ENCODE data around the gene EBNA1BP2.
"Not testable (repeated sequence)": the region's sequence is repeated elsewhere in the genome, so short reads cannot be mapped to it uniquely, and the experiment has no call there.

The EBNA1BP2 gene, protein sequence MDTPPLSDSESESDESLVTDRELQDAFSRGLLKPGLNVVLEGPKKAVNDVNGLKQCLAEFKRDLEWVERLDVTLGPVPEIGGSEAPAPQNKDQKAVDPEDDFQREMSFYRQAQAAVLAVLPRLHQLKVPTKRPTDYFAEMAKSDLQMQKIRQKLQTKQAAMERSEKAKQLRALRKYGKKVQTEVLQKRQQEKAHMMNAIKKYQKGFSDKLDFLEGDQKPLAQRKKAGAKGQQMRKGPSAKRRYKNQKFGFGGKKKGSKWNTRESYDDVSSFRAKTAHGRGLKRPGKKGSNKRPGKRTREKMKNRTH

DNA sequence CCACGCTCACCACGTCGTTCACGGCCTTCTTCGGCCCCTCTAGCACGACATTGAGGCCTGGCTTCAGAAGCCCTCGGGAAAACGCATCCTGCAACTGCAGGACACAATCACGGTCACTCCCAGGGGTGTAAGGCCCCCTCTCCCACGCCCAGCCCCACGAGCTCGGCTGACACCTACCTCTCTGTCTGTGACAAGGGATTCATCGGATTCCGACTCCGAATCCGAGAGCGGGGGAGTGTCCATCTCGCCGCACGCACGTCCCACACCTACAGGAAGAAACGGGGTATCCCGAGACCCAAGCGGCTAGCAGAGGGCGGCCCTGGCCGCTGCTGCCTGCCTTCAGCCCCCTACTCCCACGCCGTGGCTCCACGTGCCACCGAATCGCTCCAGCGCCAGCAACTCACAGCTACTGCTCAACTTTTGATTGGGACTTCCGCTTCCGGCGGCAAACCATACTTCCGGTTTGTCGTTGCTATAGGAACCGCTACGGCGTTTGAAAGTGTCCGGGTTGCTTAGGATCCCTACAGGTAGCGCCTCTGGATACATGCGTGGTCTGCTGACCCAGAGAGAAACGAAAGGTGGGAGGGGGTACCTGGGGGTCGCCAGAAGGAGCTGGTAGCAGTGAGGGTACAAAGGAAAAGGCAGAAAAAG, at the start of gene EBNA1BP2, which contains the start of gene CFAP57:
EBNA1BP2 (minus strand) TSS at position 415 of the 651 bp plus-strand sequence; CDS start at position 243, 172 bp downstream.
CFAP57 (plus strand) TSS at position 455 of the 651 bp plus-strand sequence. CDS start 424 bp downstream, outside the sequence.
- peak; percentile 90 for DNase-seq (ENCODE audit: low read depth, low spot score)

DNA sequence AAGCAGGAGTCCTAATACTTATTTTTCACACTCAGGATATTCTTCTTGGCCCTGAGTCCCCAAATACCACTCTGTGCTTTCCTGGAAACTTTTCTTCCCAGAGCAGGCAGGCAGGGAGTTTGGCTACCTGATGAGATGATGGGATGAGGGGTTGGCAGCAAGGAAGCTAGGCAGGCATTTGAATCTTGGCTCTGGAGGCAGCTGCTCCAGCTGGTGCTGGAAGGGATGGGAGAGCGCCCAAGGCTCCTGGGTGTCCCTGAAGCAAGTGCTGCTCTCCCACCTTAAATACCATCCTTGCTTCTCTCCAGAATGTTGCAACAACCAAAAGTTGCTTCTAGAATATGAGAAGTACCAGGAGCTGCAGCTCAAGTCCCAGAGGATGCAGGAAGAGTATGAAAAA, 49.7 kb upstream of the EBNA1BP2 start:
- DNase-seq (ENCODE audit: low read depth, low spot score): no peak

DNA sequence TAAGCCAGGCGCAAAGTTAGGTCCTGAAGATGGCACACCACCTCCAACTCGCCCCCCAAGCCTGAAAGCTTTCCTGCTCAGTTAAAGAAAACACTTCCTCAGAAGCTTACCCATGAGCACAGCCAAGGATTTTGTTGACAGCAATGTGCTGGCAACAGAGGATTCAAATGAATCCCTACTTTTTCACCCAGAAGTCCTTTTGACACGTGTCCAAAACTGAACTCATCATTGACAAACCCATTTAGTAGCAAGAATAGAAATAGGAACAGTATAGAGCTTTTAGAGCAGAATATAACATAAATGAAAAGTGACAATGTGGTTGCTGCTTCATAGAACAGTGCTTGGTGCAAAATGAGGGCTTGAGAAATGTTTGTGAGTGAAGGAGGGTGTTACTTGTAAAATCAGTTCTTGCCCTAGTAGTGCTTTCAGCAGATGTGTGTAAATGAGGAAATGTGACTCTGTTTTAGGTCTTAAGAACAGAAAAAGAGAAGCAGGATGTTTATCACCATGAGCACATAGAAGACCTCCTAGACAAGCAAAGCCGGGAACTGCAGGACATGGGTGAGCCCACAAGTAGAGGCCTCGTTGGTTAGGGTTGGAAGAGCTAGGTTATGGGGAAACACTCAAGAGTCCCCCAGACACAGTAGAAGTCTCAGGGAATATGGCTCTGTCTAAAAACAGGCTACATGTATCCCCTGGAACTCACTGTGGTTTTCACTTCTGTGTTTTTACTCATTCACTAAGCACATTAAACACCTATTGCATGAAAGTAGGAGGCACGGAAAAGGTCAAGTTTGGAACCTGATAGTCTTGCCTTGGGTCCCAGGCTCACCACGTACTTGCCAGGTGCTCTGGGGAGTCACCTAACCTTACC, 49.1 kb upstream of the EBNA1BP2 start:
- DNase-seq (ENCODE audit: low read depth, low spot score): no peak

DNA sequence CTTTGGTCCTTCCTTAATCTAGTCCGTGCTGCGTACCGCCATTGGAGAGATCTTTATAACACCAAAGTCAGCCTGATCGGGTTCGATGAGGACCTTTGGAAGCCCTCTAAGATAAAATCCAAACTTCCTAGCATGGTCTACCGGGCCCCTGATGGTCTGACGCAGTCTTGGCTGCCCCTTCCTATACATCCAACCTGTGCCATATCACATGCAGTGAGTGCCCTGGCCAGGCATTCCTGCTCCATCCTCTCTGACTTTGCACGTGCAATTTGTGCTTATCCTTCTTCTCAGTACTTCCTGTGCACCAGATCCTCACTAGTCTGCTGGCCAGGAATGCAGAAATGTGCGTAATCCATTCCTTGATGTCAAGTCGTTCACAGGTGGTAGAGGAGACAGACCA, 45.7 kb upstream of the EBNA1BP2 start:
- DNase-seq (ENCODE audit: low read depth, low spot score): no peak

DNA sequence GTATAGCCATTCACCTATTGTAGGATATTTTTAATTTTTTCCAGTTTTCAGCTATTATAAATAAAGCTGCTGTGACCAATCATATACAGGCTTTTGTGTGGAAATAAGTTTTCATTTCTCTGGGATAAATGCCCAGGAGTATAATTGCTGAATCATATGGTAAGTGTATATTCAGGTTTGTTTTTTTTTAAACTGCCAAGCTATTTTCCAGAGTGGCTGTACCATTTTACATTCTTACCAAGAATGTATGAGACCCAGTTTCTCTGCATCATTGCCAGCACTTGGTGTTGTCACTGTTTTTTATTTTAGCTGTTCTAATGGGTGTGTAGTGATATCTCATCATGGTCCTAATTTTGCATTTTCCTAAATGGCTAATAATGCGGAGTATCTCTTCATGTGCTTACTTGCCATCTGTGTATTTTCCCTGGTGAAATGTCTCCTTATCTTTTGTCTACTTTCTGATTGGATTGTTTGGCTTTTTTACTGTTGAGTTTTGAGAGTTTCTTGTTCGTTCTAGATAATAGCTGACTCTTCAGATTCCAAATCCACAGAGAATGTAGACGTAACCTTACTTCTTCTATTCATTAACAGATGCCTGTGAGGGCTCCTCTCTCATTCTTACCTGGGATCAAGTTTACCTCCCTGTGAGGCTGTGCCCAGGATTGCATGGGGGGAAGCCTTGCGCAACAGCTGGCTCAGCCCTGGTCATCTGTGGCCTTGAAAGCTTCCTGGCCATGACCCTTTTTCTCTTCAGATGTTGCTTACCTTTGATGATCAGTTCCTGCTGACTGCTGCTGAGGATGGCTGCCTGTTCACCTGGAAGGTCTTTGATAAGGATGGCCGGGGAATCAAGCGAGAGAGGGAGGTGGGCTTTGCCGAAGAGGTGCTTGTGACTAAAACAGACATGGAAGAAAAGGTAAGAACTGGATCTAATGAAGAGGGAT, 42.7 kb upstream of the EBNA1BP2 start:
- no peak for DNase-seq (ENCODE audit: low read depth, low spot score)

DNA sequence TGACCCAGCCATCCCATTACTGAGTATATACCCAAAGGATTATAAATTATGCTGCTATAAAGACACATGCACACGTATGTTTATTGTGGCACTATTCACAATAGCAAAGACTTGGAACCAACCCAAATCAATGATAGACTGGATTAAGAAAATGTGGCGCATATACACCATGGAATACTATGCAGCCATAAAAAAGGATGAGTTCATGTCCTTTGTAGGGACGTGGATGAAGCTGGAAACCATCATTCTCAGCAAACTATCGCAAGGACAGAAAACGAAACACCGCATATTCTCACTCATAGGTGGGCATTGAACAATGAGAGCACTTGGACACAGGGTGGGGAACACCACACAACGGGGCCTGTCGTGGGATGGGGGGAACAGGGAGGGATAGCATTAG, 36.2 kb upstream of the EBNA1BP2 start:
- DNase-seq (ENCODE audit: low read depth, low spot score): not testable (repeated sequence)

DNA sequence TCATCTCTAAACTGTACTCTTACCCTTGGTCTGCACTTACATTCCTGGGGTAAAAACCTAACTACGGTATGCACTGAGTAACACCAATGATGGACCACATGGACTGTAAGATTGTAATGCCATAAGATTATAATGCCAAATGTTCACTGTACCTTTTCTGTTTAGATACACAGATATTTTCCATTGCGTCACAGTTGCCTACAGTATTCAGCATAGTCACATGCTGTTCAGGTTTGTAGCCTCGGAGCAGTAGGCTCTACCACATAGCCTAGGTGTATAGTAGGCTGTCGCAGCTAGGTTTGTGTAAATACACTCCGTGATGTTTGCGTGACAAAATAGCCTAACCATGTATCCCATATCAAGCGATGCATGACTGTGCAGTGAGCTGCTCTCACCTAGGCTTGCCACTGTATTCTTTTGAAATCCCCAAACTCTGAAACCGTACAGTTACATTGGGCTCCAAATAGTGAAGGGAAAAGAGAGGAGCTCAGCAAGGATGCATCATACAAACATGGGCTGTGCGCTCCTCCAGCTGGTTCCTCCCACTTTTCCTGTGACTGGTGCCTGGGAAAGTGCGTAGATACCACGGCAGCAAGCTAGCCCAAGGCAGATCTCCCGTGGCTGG, 35.3 kb upstream of the EBNA1BP2 start:
- DNase-seq (ENCODE audit: low read depth, low spot score): no peak

DNA sequence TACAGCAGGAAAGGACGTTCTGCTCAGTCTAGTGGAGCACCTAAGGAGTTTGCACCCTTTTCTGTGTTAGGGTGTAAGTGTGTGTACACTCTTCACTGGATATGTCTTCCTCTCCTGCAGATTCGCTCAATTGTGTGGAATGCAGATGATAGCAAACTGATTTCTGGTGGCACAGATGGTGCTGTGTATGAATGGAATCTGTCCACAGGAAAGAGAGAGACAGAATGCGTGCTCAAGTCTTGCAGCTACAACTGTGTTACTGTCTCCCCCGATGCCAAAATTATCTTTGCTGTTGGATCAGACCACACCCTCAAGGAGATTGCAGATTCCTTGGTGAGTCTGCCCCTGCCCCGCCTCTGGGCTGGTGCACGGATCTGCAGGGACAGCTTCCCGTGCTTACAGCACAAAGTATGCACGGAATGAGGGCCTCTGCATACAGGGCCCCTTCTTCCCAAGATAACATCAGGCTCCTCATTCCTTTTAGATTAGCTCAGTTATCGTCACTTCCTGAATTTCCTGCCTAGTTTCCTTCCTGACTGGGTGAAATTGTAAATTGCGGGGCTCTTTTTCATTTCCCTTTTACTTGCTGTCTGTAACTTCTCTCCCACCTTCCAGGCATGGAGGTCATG, 34.6 kb upstream of the EBNA1BP2 start:
- no peak for DNase-seq (ENCODE audit: low read depth, low spot score)

DNA sequence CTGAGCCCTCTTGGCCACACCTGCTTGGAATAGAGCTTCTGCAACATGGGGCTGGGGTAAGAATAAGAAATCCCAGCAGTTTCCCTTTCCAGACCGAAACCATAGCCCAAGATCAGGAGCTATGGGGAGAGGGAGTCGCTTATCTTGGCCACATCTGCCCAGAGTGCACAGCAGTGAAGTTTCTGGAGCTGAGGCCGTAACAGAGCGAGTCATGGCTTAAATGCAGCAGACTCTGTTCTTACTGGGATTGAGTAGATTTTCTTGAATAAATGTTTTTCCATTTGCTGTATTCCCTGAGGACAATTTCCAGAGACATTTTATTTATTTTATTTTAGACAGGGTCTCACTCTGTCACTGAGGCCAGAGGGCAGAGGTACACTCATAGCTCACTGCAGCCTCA, 33.6 kb upstream of the EBNA1BP2 start:
- DNase-seq (ENCODE audit: low read depth, low spot score): no peak

DNA sequence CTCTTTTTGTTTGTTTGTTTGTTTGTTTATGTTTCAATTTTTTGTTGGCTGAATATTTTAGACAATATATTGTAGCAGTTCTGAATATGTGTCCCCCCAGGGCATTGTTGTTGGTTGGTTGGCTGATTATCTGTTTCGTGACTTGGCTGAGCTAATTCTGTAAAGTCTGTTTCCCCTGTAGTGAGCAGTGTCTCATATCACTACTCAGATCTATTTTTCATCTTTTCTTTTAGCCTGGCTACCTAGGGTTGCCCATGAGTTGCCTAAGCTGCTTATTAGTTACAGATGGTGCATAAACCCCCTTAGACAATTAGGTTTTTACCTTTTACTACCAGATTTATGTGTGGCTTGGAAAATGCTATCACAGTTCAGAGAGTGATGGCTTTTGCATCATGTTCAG, 32.3 kb upstream of the EBNA1BP2 start:
- no peak for DNase-seq (ENCODE audit: low read depth, low spot score)

DNA sequence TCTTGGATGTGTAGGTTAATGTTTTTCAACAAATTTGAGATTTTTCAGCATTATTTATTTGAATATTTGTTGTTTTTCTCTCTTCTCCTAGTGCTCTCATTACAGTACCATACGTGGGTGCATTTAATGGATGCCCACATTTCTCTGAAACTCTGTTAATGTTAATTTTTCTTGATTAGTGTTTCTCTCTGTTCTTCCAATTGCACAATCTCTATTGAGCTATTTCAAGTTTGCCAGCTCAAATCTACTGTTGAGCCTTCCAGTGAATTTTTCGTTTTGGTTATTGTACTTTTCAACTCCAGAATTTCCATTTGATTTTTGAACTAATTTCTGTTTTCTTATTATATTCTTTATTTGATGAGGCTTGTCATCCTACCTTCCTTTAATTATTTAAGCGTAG, 31.8 kb upstream of the EBNA1BP2 start:
- no peak for DNase-seq (ENCODE audit: low read depth, low spot score)

DNA sequence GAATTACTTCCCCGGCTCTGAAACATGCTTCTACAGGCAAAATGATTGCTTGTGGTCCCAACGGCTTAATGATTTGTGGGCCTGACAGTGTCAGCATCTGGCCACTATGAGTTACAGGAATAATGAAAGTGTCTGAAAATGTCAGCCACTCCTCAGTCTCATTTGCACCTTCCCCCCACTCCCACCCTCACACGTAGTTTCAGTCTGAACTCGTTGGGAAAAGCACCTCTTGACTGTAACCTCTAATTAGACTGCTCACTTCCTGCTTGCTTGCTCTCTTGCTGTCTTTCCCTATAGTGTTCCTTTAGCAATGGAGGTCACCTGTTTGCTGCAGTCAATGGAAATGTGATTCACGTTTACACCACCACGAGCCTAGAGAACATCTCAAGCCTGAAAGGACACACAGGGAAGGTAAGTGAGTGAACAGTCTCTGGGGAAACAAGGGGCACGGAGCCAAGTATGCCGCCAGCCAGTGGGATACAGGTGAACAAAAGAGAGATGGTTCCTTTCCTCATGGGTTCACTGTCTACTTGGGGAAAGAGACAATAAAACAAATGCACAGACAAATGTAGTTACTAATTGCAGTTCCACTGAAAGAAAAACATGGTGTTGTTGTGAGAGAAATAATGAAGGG, 27.1 kb upstream of the EBNA1BP2 start:
- no peak for DNase-seq (ENCODE audit: low read depth, low spot score)

DNA sequence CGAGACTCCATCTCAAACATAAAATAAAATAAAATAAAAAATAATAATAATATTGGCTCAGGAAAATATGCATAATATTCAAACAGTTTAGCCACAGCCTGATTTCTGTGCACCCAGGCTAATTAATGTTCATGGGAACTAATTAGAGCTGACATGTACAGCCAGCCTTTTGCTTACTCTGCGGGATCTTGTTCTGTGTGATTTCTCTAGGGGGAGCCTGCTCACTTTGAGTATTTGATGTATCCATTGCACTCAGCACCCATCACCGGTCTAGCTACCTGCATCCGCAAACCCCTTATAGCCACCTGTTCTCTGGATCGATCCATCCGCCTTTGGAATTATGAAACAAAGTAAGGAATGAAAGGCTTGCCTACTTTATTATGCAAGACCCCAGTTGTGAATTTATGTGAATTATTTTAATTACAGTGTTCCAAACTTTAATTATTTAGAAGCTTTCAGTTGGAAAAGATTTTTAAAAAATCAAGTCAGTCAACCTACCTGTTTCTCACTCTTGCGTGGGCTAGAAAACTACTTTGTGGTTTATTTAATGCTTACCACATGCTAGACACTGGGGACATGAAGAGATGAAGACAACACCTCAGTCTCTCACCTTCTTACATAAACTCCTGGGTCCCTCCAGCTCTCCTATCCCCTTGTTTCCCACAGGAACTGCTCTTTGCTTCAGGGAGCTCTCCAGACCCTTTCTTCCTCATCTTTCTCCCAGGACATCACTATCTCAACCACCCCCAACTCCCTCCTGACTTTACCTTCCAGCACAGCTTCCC, 25.4 kb upstream of the EBNA1BP2 start:
- DNase-seq (ENCODE audit: low read depth, low spot score): no peak

DNA sequence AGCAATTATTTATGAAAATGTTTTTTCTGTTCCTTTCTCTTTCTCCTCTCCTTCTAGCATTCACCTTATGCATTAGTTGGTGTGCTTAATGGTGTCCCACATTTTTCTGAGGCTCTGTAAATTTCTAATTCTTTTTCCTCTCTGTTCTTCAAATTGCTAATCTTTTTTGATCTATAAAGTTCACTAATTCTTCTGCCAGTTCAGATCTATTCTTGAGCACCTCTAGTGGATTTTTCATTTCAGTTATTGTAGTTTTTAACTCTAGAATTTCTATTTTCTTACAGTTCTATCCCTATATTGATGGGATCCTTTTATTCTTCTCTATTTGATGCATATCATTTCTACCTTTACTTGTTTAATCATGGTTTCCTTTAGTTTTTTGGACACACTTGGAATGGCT, 22.4 kb upstream of the EBNA1BP2 start:
- no peak for DNase-seq (ENCODE audit: low read depth, low spot score)

DNA sequence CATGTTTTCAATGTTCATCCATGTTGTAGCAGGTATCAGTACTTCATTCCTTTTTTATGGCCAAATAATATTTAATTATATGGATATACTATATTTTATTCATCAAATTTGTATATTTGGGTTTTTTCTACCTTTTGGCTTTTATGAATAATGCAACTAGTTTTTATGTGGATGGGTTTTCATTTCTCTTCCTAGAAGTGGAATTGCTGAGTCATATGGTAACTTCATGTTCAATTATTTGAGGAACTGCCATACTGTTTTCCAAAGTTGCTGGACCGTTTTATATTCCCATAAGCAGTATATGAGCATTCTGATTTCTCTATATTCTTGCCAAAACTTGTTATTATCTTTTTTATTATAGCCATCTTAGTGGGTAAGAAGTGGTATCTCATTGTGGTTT, 16.0 kb upstream of the EBNA1BP2 start:
- no peak for DNase-seq (ENCODE audit: low read depth, low spot score)

DNA sequence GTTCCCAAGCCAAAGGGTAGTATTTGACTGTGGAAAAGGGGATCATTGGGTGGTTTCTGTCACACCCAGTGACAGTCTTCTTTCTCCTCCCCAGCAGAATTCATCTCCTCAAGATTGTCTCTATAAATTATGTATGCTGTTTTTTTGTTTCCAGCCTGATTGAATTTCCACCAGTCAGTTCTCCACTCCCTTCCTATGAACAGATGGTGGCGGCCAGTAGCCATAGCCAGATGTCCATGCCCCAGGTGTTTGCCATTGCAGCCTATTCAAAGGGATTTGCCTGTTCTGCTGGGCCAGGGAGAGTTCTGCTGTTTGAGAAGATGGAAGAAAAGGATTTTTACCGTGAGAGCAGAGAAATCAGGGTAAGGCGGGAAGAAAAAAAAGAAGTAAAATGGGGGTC, 12.9 kb upstream of the EBNA1BP2 start:
- no peak for DNase-seq (ENCODE audit: low read depth, low spot score)

DNA sequence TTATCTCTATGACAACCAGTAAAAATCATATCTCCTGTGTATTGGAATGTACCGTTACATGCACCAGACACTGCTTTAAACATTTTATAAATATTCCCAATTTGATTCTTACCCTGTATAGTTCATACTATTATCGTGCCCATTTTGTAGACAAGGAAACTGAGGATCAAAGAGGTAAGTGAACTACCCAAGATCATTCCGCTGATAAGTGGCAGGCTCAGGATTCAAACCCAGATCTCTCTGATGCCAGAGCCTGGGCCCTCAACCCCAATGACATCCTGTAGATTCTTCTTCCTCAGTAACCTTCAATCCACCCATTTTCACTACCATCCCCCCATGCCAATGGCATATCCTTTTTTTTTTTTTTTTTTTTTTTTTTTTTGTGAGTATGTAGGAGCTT, 12.3 kb upstream of the EBNA1BP2 start:
- no peak for DNase-seq (ENCODE audit: low read depth, low spot score)

DNA sequence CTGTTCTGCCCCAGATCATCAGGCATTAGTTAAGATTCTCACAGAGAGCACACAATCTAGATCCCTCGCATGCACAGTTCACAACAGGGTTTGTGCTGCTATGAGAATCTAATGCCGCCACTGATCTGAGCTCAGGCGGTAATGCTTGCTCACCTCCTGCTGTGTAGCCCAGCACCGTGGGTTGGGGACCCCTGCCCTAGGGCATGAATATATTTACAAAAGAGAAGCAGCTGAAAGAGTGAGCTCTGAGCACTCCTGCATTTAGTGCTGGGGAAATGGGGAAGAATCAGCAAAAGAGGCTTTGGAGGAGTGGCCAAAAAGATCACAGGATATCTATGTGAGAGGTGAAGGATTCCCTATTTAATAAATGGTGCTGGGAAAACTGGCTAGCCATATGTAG, 5.6 kb upstream of the EBNA1BP2 start:
- DNase-seq (ENCODE audit: low read depth, low spot score): no peak

DNA sequence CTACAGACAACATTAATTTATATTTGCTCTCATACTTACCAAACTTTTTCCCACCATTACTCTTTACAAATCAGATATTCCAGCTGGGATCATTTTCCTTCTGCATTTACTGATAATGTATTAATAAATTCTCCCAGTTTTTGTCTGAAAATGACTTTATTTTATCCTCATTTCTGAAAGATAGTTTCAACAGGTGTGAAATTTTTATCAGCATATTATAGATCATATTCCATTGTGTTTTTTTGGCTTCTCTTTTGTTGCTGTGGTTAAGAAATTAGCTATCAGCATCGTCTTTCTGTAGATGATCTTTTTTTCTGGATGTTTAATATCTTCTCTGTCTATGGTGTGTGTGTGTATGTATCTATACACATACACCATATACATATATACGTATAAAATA, 2.8 kb upstream of the EBNA1BP2 start:
- DNase-seq (ENCODE audit: low read depth, low spot score): no peak
